Right lobe of liver (tissue), 6 donors: ENCODE results near the gene USP17L26. TPM values are rescaled to one million over a fixed set of nuclear protein-coding genes. Genes with fewer than 3 reads are reported as not detected.
"Not testable (repeated sequence)": the region's sequence is repeated elsewhere in the genome, so short reads cannot be mapped to it uniquely, and the experiment has no call there.

Experiments used
- ATAC-seq, 4 donors: fragments of 200-7000 bp; cut with Tn5 transposase; one replicate each; pipeline ENCODE4 v1.9.1; 2020; ENCODE audit warnings: mild to moderate bottlenecking in 4 of 4, moderate library complexity in 4 of 4
- DNase-seq, 3 donors: peaks; one replicate each; pipeline ENCODE4 v3.0.0-alpha.2; 2020
- H3K27ac ChIP-seq, 3 donors: fragments of 200-600 bp; one replicate each; pipeline ENCODE4 v1.8.0; 2022
- H3K27me3 ChIP-seq, 2 donors: fragments of 200-600 bp; one replicate each; pipeline ENCODE4 v1.8.0; 2022
- H3K36me3 ChIP-seq, 4 donors: fragments of 200-600 bp; sonication (generic) in 1 of 4; one replicate each; pipeline versions ENCODE4 v1.5.1 to v1.8.0; 2017 to 2022; ENCODE audit warnings: control low read depth in 1 of 4
- H3K4me1 ChIP-seq, 4 donors: fragments of 200-600 bp; sonication (generic) in 1 of 4; one replicate each; pipeline versions ENCODE4 v1.5.1 to v1.8.0; 2017 to 2022; ENCODE audit warnings: control low read depth in 1 of 4
- H3K4me3 ChIP-seq, 3 donors: fragments of 200-600 bp; one replicate each; pipeline ENCODE4 v1.8.0; 2022
- H3K9me3 ChIP-seq, 4 donors: fragments of 200-600 bp; sonication (generic) in 1 of 4; one replicate each; pipeline versions ENCODE4 v1.5.1 to v1.8.0; 2017 to 2022; ENCODE audit warnings: control low read depth in 1 of 4
- WGBS: methylation state at CpG from one replicate; pipeline ENCODE4 v1.1.6; 2018; ENCODE audit warnings: low coverage, low lambda C conversion rate; ENCODE audit not compliant: insufficient coverage; ENCODE audit errors: missing lambda C conversion rate; 5-methylcytosine and 5-hydroxymethylcytosine counted together
- intact Hi-C, 2 donors: fragments of 100-400 bp; cut with DNase I; formaldehyde crosslinking; loops; one replicate each; pipeline versions ENCODE4 v1.11.2 to v1.14.1; 2022
- long read RNA-seq: library from polyadenylated mRNA; unstranded; transcript quantifications from one replicate; pipeline ENCODE4 v2.0.0, GENCODE V29; 2019
- total RNA-seq, 6 experiments: library from RNA; depleted of rRNA in 2 of 6; stranded (reverse); fragments of >200 nt in 2 of 6; fragmentation: NEBNext Ultra II Directional in 3 of 6; extraction: Animal tissue kit (Norgen Biotek cat#: 25700) in 3 of 6; gene quantifications; one replicate each; pipeline versions ENCODE4 v1.1.0 to v1.2.4, GENCODE V29; 2016 to 2023
- donor health status: DM: no; HTN: yes; CAD: no.
- donor health status: DM: no; HTN: no; CAD: no.
- donor health status: DM: no; HTN: no; CAD: no.
- donor health status: DM: no; HTN: yes; CAD: no.
- donor health status: DM: no; HTN: yes; CAD: no.

The USP17L26 gene, protein sequence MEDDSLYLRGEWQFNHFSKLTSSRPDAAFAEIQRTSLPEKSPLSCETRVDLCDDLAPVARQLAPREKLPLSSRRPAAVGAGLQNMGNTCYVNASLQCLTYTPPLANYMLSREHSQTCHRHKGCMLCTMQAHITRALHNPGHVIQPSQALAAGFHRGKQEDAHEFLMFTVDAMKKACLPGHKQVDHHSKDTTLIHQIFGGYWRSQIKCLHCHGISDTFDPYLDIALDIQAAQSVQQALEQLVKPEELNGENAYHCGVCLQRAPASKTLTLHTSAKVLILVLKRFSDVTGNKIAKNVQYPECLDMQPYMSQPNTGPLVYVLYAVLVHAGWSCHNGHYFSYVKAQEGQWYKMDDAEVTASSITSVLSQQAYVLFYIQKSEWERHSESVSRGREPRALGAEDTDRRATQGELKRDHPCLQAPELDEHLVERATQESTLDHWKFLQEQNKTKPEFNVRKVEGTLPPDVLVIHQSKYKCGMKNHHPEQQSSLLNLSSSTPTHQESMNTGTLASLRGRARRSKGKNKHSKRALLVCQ
- not detected for total RNA-seq
- long read RNA-seq: 0 reads

DNA sequence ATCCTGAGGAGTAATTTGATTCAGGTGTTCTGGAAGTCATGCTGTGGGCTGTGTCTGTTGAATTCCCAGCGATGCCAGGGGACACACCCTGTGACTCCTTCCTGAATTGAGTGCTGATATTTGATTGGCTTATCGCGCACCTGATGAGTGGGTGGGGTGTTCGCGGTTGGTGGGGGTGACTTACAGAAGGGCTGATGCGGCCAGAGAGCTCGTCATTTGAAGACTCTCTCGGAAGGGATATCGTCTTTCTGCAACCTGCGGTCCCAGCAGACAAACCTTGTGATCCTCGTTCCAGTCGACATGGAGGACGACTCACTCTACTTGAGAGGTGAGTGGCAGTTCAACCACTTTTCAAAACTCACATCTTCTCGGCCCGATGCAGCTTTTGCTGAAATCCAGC lies at the start of gene USP17L26:
TSS of gene USP17L26 (plus strand) at position 301 of the 400 bp plus-strand sequence. CDS start at position 301, 0 bp downstream.
- ATAC-seq, H3K4me3 ChIP-seq, H3K36me3 ChIP-seq, intact Hi-C loops, H3K9me3 ChIP-seq, H3K27ac ChIP-seq, DNase-seq, H3K27me3 ChIP-seq, H3K4me1 ChIP-seq: not testable (repeated sequence)
- no CpG with 5 or more reads among the region's 15 CpGs for WGBS

DNA sequence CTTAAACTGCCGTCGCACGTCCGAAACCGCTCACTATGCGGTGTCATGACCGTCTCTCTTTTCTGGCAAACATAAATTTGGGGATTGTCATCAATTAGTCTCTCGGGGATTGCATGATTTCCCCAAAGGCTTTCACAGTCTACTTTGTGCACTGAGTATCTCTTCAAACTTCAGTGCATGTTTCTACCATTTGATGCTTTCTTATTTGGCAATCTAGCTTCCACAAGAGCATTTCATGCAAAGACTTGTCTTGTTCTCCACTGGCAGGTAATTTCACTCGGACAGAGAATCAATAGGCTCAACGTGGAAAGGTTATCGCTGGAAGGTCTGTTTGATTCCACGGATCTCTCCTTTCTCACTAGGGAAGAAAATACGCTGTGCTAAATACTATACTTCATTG lies 10.3 kb upstream of the USP17L26 start:
- H3K9me3 ChIP-seq, ATAC-seq, H3K4me1 ChIP-seq, DNase-seq, intact Hi-C loops, H3K27me3 ChIP-seq, H3K4me3 ChIP-seq, H3K36me3 ChIP-seq, H3K27ac ChIP-seq: not testable (repeated sequence)
- 59% methylated on average over 5 of the region's 13 CpGs for WGBS

DNA sequence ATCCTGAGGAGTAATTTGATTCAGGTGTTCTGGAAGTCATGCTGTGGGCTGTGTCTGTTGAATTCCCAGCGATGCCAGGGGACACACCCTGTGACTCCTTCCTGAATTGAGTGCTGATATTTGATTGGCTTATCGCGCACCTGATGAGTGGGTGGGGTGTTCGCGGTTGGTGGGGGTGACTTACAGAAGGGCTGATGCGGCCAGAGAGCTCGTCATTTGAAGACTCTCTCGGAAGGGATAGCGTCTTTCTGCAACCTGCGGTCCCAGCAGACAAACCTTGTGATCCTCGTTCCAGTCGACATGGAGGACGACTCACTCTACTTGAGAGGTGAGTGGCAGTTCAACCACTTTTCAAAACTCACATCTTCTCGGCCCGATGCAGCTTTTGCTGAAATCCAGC lies 9.6 kb upstream of the USP17L26 start, which contains the start of gene USP17L24:
TSS of gene USP17L24 (plus strand) at position 301 of the 400 bp plus-strand sequence. CDS start at position 301, 0 bp downstream.
- intact Hi-C loops, H3K27me3 ChIP-seq, ATAC-seq, H3K4me1 ChIP-seq, H3K36me3 ChIP-seq, H3K27ac ChIP-seq, H3K9me3 ChIP-seq, H3K4me3 ChIP-seq, DNase-seq: not testable (repeated sequence)
- no CpG with 5 or more reads among the region's 15 CpGs for WGBS

DNA sequence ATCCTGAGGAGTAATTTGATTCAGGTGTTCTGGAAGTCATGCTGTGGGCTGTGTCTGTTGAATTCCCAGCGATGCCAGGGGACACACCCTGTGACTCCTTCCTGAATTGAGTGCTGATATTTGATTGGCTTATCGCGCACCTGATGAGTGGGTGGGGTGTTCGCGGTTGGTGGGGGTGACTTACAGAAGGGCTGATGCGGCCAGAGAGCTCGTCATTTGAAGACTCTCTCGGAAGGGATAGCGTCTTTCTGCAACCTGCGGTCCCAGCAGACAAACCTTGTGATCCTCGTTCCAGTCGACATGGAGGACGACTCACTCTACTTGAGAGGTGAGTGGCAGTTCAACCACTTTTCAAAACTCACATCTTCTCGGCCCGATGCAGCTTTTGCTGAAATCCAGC lies 4.8 kb upstream of the USP17L26 start, which contains the start of gene USP17L25:
TSS of gene USP17L25 (plus strand) at position 301 of the 400 bp plus-strand sequence. CDS start at position 301, 0 bp downstream.
- DNase-seq, H3K9me3 ChIP-seq, intact Hi-C loops, H3K27ac ChIP-seq, H3K36me3 ChIP-seq, H3K4me1 ChIP-seq, H3K4me3 ChIP-seq, H3K27me3 ChIP-seq, ATAC-seq: not testable (repeated sequence)
- WGBS: no CpG with 5 or more reads among the region's 15 CpGs

DNA sequence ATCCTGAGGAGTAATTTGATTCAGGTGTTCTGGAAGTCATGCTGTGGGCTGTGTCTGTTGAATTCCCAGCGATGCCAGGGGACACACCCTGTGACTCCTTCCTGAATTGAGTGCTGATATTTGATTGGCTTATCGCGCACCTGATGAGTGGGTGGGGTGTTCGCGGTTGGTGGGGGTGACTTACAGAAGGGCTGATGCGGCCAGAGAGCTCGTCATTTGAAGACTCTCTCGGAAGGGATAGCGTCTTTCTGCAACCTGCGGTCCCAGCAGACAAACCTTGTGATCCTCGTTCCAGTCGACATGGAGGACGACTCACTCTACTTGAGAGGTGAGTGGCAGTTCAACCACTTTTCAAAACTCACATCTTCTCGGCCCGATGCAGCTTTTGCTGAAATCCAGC lies 4.6 kb downstream of the USP17L26 start, which contains the start of gene USP17L5:
TSS of gene USP17L5 (plus strand) at position 301 of the 400 bp plus-strand sequence. CDS start at position 301, 0 bp downstream.
- H3K4me1 ChIP-seq, H3K4me3 ChIP-seq, H3K36me3 ChIP-seq, intact Hi-C loops, ATAC-seq, H3K27me3 ChIP-seq, DNase-seq, H3K9me3 ChIP-seq, H3K27ac ChIP-seq: not testable (repeated sequence)
- no CpG with 5 or more reads among the region's 15 CpGs for WGBS

DNA sequence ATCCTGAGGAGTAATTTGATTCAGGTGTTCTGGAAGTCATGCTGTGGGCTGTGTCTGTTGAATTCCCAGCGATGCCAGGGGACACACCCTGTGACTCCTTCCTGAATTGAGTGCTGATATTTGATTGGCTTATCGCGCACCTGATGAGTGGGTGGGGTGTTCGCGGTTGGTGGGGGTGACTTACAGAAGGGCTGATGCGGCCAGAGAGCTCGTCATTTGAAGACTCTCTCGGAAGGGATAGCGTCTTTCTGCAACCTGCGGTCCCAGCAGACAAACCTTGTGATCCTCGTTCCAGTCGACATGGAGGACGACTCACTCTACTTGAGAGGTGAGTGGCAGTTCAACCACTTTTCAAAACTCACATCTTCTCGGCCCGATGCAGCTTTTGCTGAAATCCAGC lies 9.4 kb downstream of the USP17L26 start, which contains the start of gene USP17L27:
TSS of gene USP17L27 (plus strand) at position 301 of the 400 bp plus-strand sequence. CDS start at position 301, 0 bp downstream.
- H3K4me1 ChIP-seq, DNase-seq, H3K9me3 ChIP-seq, H3K36me3 ChIP-seq, intact Hi-C loops, H3K27ac ChIP-seq, H3K4me3 ChIP-seq, H3K27me3 ChIP-seq, ATAC-seq: not testable (repeated sequence)
- WGBS: no CpG with 5 or more reads among the region's 15 CpGs

DNA sequence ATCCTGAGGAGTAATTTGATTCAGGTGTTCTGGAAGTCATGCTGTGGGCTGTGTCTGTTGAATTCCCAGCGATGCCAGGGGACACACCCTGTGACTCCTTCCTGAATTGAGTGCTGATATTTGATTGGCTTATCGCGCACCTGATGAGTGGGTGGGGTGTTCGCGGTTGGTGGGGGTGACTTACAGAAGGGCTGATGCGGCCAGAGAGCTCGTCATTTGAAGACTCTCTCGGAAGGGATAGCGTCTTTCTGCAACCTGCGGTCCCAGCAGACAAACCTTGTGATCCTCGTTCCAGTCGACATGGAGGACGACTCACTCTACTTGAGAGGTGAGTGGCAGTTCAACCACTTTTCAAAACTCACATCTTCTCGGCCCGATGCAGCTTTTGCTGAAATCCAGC lies 14.1 kb downstream of the USP17L26 start, which contains the start of gene USP17L28:
TSS of gene USP17L28 (plus strand) at position 301 of the 400 bp plus-strand sequence. CDS start at position 301, 0 bp downstream.
- H3K4me1 ChIP-seq, H3K4me3 ChIP-seq, intact Hi-C loops, DNase-seq, H3K36me3 ChIP-seq, H3K9me3 ChIP-seq, H3K27ac ChIP-seq, ATAC-seq, H3K27me3 ChIP-seq: not testable (repeated sequence)
- no CpG with 5 or more reads among the region's 15 CpGs for WGBS

DNA sequence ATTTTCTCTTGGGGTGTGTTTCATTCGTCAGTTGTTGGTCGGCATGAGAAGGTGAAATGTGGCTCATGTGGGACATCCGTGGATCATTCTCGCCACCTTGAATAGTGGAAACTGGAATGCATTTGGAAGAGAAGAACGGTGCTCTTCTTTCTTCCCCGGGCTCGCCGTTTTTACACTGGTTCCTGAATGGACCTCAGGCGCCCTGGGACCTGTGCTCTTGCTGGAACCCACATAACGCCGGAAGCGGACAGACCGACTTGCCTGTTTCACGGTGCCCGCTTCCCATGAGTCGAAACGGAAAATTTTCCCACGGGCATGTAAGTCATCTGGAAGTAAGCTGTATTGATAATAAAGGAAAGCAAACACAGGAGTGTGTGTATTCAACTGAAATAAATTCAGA lies 16.4 kb downstream of the USP17L26 start:
- DNase-seq, H3K27me3 ChIP-seq, H3K4me1 ChIP-seq, H3K27ac ChIP-seq, ATAC-seq, H3K4me3 ChIP-seq, H3K36me3 ChIP-seq, H3K9me3 ChIP-seq, intact Hi-C loops: not testable (repeated sequence)
- WGBS: no CpG with 5 or more reads among the region's 18 CpGs

DNA sequence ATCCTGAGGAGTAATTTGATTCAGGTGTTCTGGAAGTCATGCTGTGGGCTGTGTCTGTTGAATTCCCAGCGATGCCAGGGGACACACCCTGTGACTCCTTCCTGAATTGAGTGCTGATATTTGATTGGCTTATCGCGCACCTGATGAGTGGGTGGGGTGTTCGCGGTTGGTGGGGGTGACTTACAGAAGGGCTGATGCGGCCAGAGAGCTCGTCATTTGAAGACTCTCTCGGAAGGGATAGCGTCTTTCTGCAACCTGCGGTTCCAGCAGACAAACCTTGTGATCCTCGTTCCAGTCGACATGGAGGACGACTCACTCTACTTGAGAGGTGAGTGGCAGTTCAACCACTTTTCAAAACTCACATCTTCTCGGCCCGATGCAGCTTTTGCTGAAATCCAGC lies 18.9 kb downstream of the USP17L26 start, which contains the start of gene USP17L29:
TSS of gene USP17L29 (plus strand) at position 301 of the 400 bp plus-strand sequence. CDS start at position 301, 0 bp downstream.
- H3K36me3 ChIP-seq, H3K27me3 ChIP-seq, DNase-seq, intact Hi-C loops, H3K4me3 ChIP-seq, ATAC-seq, H3K27ac ChIP-seq, H3K9me3 ChIP-seq, H3K4me1 ChIP-seq: not testable (repeated sequence)
- no CpG with 5 or more reads among the region's 15 CpGs for WGBS

DNA sequence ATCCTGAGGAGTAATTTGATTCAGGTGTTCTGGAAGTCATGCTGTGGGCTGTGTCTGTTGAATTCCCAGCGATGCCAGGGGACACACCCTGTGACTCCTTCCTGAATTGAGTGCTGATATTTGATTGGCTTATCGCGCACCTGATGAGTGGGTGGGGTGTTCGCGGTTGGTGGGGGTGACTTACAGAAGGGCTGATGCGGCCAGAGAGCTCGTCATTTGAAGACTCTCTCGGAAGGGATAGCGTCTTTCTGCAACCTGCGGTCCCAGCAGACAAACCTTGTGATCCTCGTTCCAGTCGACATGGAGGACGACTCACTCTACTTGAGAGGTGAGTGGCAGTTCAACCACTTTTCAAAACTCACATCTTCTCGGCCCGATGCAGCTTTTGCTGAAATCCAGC lies 28.4 kb downstream of the USP17L26 start, which contains the start of gene USP17L30:
TSS of gene USP17L30 (plus strand) at position 301 of the 400 bp plus-strand sequence. CDS start at position 301, 0 bp downstream.
- H3K9me3 ChIP-seq, H3K27me3 ChIP-seq, DNase-seq, H3K4me1 ChIP-seq, intact Hi-C loops, H3K36me3 ChIP-seq, H3K27ac ChIP-seq, ATAC-seq, H3K4me3 ChIP-seq: not testable (repeated sequence)
- no CpG with 5 or more reads among the region's 15 CpGs for WGBS

DNA sequence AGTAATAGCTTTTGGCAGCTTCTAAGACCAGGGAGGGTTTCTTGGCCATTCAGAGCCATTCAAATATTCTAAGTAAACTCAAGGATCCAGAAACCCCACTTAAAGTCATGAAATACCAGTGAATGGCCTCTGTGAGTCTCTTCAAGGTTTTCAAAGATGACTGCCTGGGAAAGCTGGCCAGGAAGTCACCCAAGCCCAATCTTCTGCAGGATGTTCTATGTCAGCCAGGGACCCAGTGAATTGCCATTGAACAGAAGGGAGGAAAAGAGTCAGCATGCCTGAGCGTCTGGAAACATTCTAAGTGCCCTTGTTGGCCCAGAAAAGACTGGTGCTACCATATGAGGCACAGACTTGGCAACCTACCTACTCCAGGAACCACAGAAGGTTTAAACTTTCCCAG lies 45.4 kb downstream of the USP17L26 start:
- WGBS: no CpG with 5 or more reads among the region's 1 CpG
- H3K9me3 ChIP-seq, H3K4me1 ChIP-seq, H3K27ac ChIP-seq, intact Hi-C loops, H3K4me3 ChIP-seq, ATAC-seq, H3K27me3 ChIP-seq, DNase-seq, H3K36me3 ChIP-seq: not testable (repeated sequence)
